ENCODE results near the gene IL25. TPM values are rescaled to one million over a fixed set of nuclear protein-coding genes. Genes with fewer than 3 reads are reported as not detected.
"Not testable (repeated sequence)": the region's sequence is repeated elsewhere in the genome, so short reads cannot be mapped to it uniquely, and the experiment has no call there.

Gene IL25
- polyA plus RNA-seq (ENCODE audit: insufficient read length in 4 of 4), result not detected

DNA sequence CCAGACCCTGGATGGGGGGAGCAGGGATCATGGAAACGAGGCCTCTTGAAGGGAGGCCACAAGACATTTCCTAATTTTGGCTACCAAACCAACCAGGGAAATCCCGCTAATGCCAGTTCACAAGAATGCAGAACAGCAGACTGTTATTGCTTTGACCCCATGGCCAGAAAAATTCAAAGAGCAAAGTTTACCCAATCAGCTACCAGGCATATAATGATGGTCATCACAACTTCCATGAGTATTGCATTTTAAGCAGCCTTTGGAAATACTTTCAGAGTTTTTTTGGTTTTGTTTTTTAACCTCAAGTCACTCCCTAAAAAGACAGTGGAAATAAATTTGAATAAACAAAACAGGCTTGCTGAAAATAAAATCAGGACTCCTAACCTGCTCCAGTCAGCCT is at the start of gene IL25:
IL25 (plus strand) TSS at position 301 of the 400 bp plus-strand sequence.
- no peak for DNase-seq (ENCODE audit: low read depth in 4 of 4, low spot score in 3 of 4)

DNA sequence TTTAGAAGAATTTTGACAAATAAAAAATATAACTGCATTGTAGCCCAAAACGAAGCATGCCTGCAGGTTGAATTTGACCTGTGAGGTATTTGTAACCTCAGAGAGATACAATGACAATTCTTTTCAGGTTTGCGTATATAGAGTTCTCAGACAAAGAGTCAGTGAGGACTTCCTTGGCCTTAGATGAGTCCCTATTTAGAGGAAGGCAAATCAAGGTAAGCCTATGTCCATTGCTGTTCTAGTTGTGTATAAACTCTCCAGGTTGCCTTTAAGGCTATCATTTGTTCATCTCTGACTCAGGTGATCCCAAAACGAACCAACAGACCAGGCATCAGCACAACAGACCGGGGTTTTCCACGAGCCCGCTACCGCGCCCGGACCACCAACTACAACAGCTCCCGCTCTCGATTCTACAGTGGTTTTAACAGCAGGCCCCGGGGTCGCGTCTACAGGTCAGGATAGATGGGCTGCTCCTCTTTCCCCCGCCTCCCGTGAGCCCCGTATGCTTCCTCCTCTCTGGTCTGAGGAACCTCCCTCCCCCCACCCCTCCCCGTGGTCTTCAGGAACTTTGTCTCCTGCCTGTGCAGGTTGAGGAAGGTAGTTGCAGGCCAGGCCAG is 48.7 kb upstream of the IL25 start:
- DNase-seq (ENCODE audit: low read depth in 4 of 4, low spot score in 3 of 4), result no peak

- DNase-seq (ENCODE audit: low read depth in 4 of 4, low spot score in 3 of 4), result no peak
These were observed 48.2 kb upstream of the IL25 start for GRCh38 chr14:23324455-23324846.

GRCh38 chr14:23324993-23325392 is 47.6 kb upstream of the IL25 start:
- DNase-seq (ENCODE audit: low read depth in 4 of 4, low spot score in 3 of 4), result no peak

DNA sequence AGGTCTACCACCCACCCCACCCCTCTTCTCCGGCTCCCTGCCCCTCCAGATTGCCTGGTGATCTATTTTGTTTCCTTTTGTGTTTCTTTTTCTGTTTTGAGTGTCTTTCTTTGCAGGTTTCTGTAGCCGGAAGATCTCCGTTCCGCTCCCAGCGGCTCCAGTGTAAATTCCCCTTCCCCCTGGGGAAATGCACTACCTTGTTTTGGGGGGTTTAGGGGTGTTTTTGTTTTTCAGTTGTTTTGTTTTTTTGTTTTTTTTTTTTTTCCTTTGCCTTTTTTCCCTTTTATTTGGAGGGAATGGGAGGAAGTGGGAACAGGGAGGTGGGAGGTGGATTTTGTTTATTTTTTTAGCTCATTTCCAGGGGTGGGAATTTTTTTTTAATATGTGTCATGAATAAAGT is 46.9 kb upstream of the IL25 start:
- DNase-seq (ENCODE audit: low read depth in 4 of 4, low spot score in 3 of 4), result not testable (repeated sequence)

GRCh38 chr14:23326491-23327332 is 45.9 kb upstream of the IL25 start:
- no peak for DNase-seq (ENCODE audit: low read depth in 4 of 4, low spot score in 3 of 4)

GRCh38 chr14:23327947-23328744 is 44.5 kb upstream of the IL25 start:
- peak in 2 of 4 donors; percentile 52 to 53 for DNase-seq (ENCODE audit: low read depth in 4 of 4, low spot score in 3 of 4)

DNA sequence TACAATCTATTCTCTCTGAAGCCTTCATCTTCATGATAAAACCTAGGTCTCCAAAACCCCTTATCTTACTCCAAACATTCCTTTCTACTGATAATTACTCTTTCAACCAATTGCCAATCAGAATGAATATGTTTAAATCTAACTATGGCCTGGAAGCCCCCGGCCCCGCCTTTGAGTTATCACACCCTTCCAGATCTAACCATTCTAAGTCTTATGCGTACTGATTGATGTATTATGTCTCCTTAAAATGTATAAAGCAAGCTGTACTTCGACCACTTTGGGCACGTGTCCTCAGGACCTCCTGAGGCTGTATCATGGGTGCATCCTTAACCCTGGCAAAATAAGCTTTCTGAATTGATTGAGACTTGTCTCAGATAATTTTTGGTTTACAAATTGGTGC is 37.0 kb upstream of the IL25 start:
- no peak for DNase-seq (ENCODE audit: low read depth in 4 of 4, low spot score in 3 of 4)

GRCh38 chr14:23339506-23340268 is 32.9 kb upstream of the IL25 start:
- no peak for DNase-seq (ENCODE audit: low read depth in 4 of 4, low spot score in 3 of 4)

- DNase-seq (ENCODE audit: low read depth in 4 of 4, low spot score in 3 of 4), result no peak
These were observed 28.1 kb upstream of the IL25 start for GRCh38 chr14:23344481-23344880.

GRCh38 chr14:23345987-23346692 is 26.5 kb upstream of the IL25 start:
- no peak for DNase-seq (ENCODE audit: low read depth in 4 of 4, low spot score in 3 of 4)

DNA sequence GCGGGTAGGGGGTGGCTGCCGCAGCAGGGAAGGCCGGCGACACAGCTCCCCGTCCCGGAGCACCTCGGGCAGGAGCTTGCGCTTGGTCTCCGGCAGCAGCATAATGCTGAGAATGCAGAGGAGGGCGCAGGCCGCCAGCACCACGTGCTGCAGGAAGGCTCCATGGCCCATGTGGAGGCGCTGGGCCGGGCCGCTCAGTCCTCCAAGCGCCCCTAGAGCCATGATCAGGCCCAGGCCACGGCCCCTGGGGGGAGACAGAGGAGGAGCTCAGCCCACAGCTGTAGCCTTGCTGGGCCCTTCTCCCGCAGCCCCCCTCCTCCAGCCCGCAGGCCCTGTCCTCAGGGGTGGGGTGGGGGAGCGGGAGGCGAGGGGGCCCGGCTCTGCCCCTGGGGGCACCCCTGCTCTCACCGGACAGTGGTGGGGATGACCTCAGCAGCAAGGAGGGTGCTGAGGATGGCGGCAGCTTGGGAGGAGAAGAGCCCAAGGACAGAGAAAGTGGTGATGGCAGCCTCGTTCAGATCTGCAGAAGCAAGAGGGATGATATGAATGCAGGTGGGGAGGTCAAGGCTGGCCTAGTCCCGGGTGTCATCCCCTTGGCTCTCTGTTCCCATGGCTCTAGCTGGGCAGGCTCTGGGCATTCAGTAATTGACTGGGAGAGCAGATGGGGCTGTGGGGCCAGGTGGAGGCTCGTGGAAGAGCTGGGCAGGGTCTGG is 25.8 kb upstream of the IL25 start:
- no peak for DNase-seq (ENCODE audit: low read depth in 4 of 4, low spot score in 3 of 4)

GRCh38 chr14:23347406-23348296 is 25.0 kb upstream of the IL25 start:
- no peak for DNase-seq (ENCODE audit: low read depth in 4 of 4, low spot score in 3 of 4)

GRCh38 chr14:23348297-23348655 is 24.3 kb upstream of the IL25 start:
- DNase-seq (ENCODE audit: low read depth in 4 of 4, low spot score in 3 of 4), result no peak

- no peak for DNase-seq (ENCODE audit: low read depth in 4 of 4, low spot score in 3 of 4)
These were observed 23.3 kb upstream of the IL25 start for GRCh38 chr14:23349156-23349845.

GRCh38 chr14:23351681-23352505 is 20.7 kb upstream of the IL25 start:
- peak in 2 of 4 donors; percentile 8 to 18 for DNase-seq (ENCODE audit: low read depth in 4 of 4, low spot score in 3 of 4)
